ENCODE results near the gene NR2C1. TPM values are rescaled to one million over a fixed set of nuclear protein-coding genes. Genes with fewer than 3 reads are reported as not detected.

Gene NR2C1
- total and polyA plus RNA-seq, 2 donors from 2014 or later: 26.6 to 31.1 TPM

GRCh38 chr12:95117178-95117599, 43.8 kb upstream of the NR2C1 start:
- TF ChIP-seq CTCF (IDR thresholded peaks at IDR 0.05; ENCODE audit: borderline replicate concordance, extremely low read depth, insufficient read depth): peak; percentile 77
- Histone ChIP-seq H3K9me3 (ENCODE audit: control insufficient read depth in 2 of 3, insufficient read depth in 1 of 3, low read length in 3 of 3) (no peaks in the 10 kb centered on the region), H3K9ac (ENCODE audit: low read length in 3 of 3) (no peak overlapping the region), H3K27ac (ENCODE audit: low read depth in 2 of 2, low read length in 2 of 2) (no peak overlapping the region), H3K27me3 (ENCODE audit: control insufficient read depth, insufficient read depth, low read length) (no peaks in the 10 kb centered on the region), H3K4me3 (ENCODE audit: low read length in 3 of 3) (no peak overlapping the region), H3K36me3 (ENCODE audit: control insufficient read depth in 2 of 3, insufficient read depth in 3 of 3, low read length in 3 of 3) (no peaks in the 10 kb centered on the region), H3K4me1 (ENCODE audit: control insufficient read depth in 2 of 3, insufficient read depth in 2 of 3, low read depth in 1 of 3, low read length in 3 of 3) (no peaks in the 10 kb centered on the region)
- DNase-seq (peak in 4 of 5 donors; percentile 47 to 94 (median 78)), FAIRE-seq (peak; percentile 97)
- intact Hi-C loops (cut with DNase I): loop anchor here (10.0 kb wide), 1 partner anchor 218 kb away; no protein-coding TSS in a partner anchor

GRCh38 chr12:95116773-95117172, 43.4 kb upstream of the NR2C1 start:
- Histone ChIP-seq H3K9ac (ENCODE audit: low read length in 3 of 3) (no peak overlapping the region), H3K27me3 (ENCODE audit: control insufficient read depth, insufficient read depth, low read length) (no peaks in the 10 kb centered on the region), H3K36me3 (ENCODE audit: control insufficient read depth in 2 of 3, insufficient read depth in 3 of 3, low read length in 3 of 3) (no peaks in the 10 kb centered on the region), H3K27ac (ENCODE audit: low read depth in 2 of 2, low read length in 2 of 2) (no peak overlapping the region), H3K4me1 (ENCODE audit: control insufficient read depth in 2 of 3, insufficient read depth in 2 of 3, low read depth in 1 of 3, low read length in 3 of 3) (no peaks in the 10 kb centered on the region), H3K4me3 (ENCODE audit: low read length in 3 of 3) (no peak overlapping the region), H3K9me3 (ENCODE audit: control insufficient read depth in 2 of 3, insufficient read depth in 1 of 3, low read length in 3 of 3) (no peaks in the 10 kb centered on the region)
- DNase-seq (no peak), FAIRE-seq (no peak)
- no peak for TF ChIP-seq CTCF (IDR thresholded peaks at IDR 0.05; ENCODE audit: borderline replicate concordance, extremely low read depth, insufficient read depth)
- intact Hi-C loops (cut with DNase I): loop anchor here (10.0 kb wide), 1 partner anchor 218 kb away; no protein-coding TSS in a partner anchor

- no peak for TF ChIP-seq CTCF (IDR thresholded peaks at IDR 0.05; ENCODE audit: borderline replicate concordance, extremely low read depth, insufficient read depth)
- H3K9me3 ChIP-seq (ENCODE audit: control insufficient read depth in 2 of 3, insufficient read depth in 1 of 3, low read length in 3 of 3): no peaks in the 10 kb centered on the region
- DNase-seq: no peak
- H3K4me3 ChIP-seq (ENCODE audit: low read length in 3 of 3): no peak overlapping the region
- H3K27me3 ChIP-seq (ENCODE audit: control insufficient read depth, insufficient read depth, low read length): no peaks in the 10 kb centered on the region
- no peaks in the 10 kb centered on the region for H3K36me3 ChIP-seq (ENCODE audit: control insufficient read depth in 2 of 3, insufficient read depth in 3 of 3, low read length in 3 of 3)
- no peaks in the 10 kb centered on the region for H3K4me1 ChIP-seq (ENCODE audit: control insufficient read depth in 2 of 3, insufficient read depth in 2 of 3, low read depth in 1 of 3, low read length in 3 of 3)
- intact Hi-C loops (cut with DNase I): loop anchor here (10.0 kb wide), 1 partner anchor 218 kb away; no protein-coding TSS in a partner anchor
- no peak overlapping the region for H3K27ac ChIP-seq (ENCODE audit: low read depth in 2 of 2, low read length in 2 of 2)
- no peak for FAIRE-seq
- H3K9ac ChIP-seq (ENCODE audit: low read length in 3 of 3): no peak overlapping the region
These were observed 42.9 kb upstream of the NR2C1 start for GRCh38 chr12:95116341-95116740.

- DNase-seq (no peak), FAIRE-seq (no peak)
- Histone ChIP-seq H3K9me3 (ENCODE audit: control insufficient read depth in 2 of 3, insufficient read depth in 1 of 3, low read length in 3 of 3) (no peaks in the 10 kb centered on the region), H3K4me3 (ENCODE audit: low read length in 3 of 3) (no peak overlapping the region), H3K4me1 (ENCODE audit: control insufficient read depth in 2 of 3, insufficient read depth in 2 of 3, low read depth in 1 of 3, low read length in 3 of 3) (no peaks in the 10 kb centered on the region), H3K9ac (ENCODE audit: low read length in 3 of 3) (no peak overlapping the region), H3K27ac (ENCODE audit: low read depth in 2 of 2, low read length in 2 of 2) (no peak overlapping the region), H3K36me3 (ENCODE audit: control insufficient read depth in 2 of 3, insufficient read depth in 3 of 3, low read length in 3 of 3) (peaks cover 0 to 2% (median 0%) of the 10 kb centered on the region in 3 donors), H3K27me3 (ENCODE audit: control insufficient read depth, insufficient read depth, low read length) (no peaks in the 10 kb centered on the region)
- intact Hi-C loops (cut with DNase I): loop anchor here (10.0 kb wide), 1 partner anchor 219 kb away; no protein-coding TSS in a partner anchor
- TF ChIP-seq CTCF (IDR thresholded peaks at IDR 0.05; ENCODE audit: borderline replicate concordance, extremely low read depth, insufficient read depth): no peak
These were observed 42.2 kb upstream of the NR2C1 start for GRCh38 chr12:95115641-95116040.

All from kidney (tissue), 14 donors.